GM23338 (cell line): Measurements from ENCODE around the gene UPF1. TPM values are rescaled to one million over a fixed set of nuclear protein-coding genes. Genes with fewer than 3 reads are reported as not detected.

Source experiments
- ATAC-seq: fragments of 200-7000 bp; cut with Tn5 transposase; 3 replicates; pipeline ENCODE4 v1.9.1; 2020
- DNase-seq: peaks from one replicate; pipeline ENCODE4 v3.0.0-alpha.2; 2015; ENCODE audit warnings: low spot score
- H2AFZ ChIP-seq: fragments of 200-600 bp; sonication (generic); 2 replicates; pipeline ENCODE4 v1.8.0; 2016; ENCODE audit warnings: antibody characterized with exemption, mild to moderate bottlenecking, moderate library complexity
- H3F3A ChIP-seq: fragments of 200-600 bp; sonication (generic); replicated peaks from 2 replicates; pipeline ENCODE4 v1.8.0; 2017; ENCODE audit warnings: antibody characterized with exemption, mixed run types, low read depth
- H3K27ac ChIP-seq: fragments of 200-600 bp; sonication (generic); 2 replicates; pipeline ENCODE4 v1.6.1; 2016; ENCODE audit warnings: low read depth
- H3K27me3 ChIP-seq: fragments of 200-600 bp; sonication (generic); 2 replicates; pipeline ENCODE4 v1.8.0; 2016; ENCODE audit warnings: mild to moderate bottlenecking, mixed run types, moderate library complexity; ENCODE audit not compliant: insufficient read depth
- H3K36me3 ChIP-seq: fragments of 200-600 bp; sonication (generic); 2 replicates; pipeline ENCODE4 v1.8.0; 2016; ENCODE audit warnings: mild to moderate bottlenecking; ENCODE audit not compliant: insufficient read depth
- H3K4me1 ChIP-seq: fragments of 200-600 bp; sonication (generic); 2 replicates; pipeline ENCODE4 v1.8.0; 2016; ENCODE audit warnings: mild to moderate bottlenecking, moderate library complexity; ENCODE audit not compliant: insufficient read depth
- H3K4me2 ChIP-seq: fragments of 200-600 bp; sonication (generic); 2 replicates; pipeline ENCODE4 v1.7.1; 2017; ENCODE audit warnings: mixed run types
- H3K4me3 ChIP-seq: fragments of 200-600 bp; sonication (generic); 2 replicates; pipeline ENCODE4 v1.6.1; 2016; ENCODE audit warnings: mixed run types
- H3K79me2 ChIP-seq: fragments of 200-600 bp; sonication (generic); replicated peaks from 2 replicates; pipeline ENCODE4 v1.8.0; 2017; ENCODE audit warnings: mild to moderate bottlenecking; ENCODE audit not compliant: insufficient read depth
- H3K9me2 ChIP-seq: fragments of 200-600 bp; sonication (generic); 2 replicates; pipeline ENCODE4 v1.8.0; 2017; ENCODE audit not compliant: insufficient read depth
- H4K20me1 ChIP-seq: fragments of 200-600 bp; sonication (generic); replicated peaks from 2 replicates; pipeline ENCODE4 v1.8.0; 2017; ENCODE audit warnings: mild to moderate bottlenecking; ENCODE audit not compliant: insufficient read depth
- H3K27ac Mint-ChIP-seq: 2 replicates; pipeline ENCODE4 v1.8.0; 2020; ENCODE audit warnings: inconsistent platforms, mild to moderate bottlenecking, moderate library complexity, mixed read lengths
- H3K27me3 Mint-ChIP-seq: 3 replicates; pipeline ENCODE4 v1.8.0; 2022; ENCODE audit warnings: low read depth, mild to moderate bottlenecking, moderate library complexity, mixed read lengths, inconsistent platforms; ENCODE audit not compliant: insufficient read depth, poor library complexity
- H3K36me3 Mint-ChIP-seq: 3 replicates; pipeline ENCODE4 v1.8.0; 2021; ENCODE audit warnings: low read depth, mild to moderate bottlenecking, inconsistent platforms, moderate library complexity, mixed read lengths
- H3K4me1 Mint-ChIP-seq: 3 replicates; pipeline ENCODE4 v1.8.0; 2020; ENCODE audit warnings: mild to moderate bottlenecking, inconsistent platforms, mixed read lengths
- H3K4me3 Mint-ChIP-seq: 3 replicates; pipeline ENCODE4 v1.8.0; 2021; ENCODE audit warnings: moderate library complexity, mild to moderate bottlenecking, inconsistent platforms, mixed read lengths
- H3K9me3 Mint-ChIP-seq: 3 replicates; pipeline ENCODE4 v1.8.0; 2020; ENCODE audit warnings: moderate library complexity, mild to moderate bottlenecking, inconsistent platforms, mixed read lengths
- CREB1 ChIP-seq: fragments of 250-450 bp; sonication (Bioruptor Pico); IDR thresholded peaks from 2 replicates; pipeline ENCODE4 v1.5.0; 2020; ENCODE audit warnings: low read depth, mild to moderate bottlenecking, moderate library complexity
- ETS1 ChIP-seq: IDR thresholded peaks from 2 replicates; pipeline ENCODE4 v1.6.1; 2016; ENCODE audit warnings: antibody characterized with exemption
- EZH2phosphoT487 ChIP-seq: fragments of 200-600 bp; sonication (generic); IDR thresholded peaks from one replicate; pipeline ENCODE4 v1.8.1; 2018; ENCODE audit warnings: antibody characterized with exemption; ENCODE audit not compliant: unreplicated experiment
- JUNB ChIP-seq: IDR thresholded peaks from one replicate; pipeline ENCODE4 v1.6.1; 2016; ENCODE audit warnings: antibody characterized with exemption; ENCODE audit not compliant: unreplicated experiment
- NANOG ChIP-seq: IDR thresholded peaks from 2 replicates; pipeline ENCODE4 v1.6.1; 2016; ENCODE audit warnings: antibody characterized with exemption, borderline replicate concordance
- POLR2AphosphoS5 ChIP-seq: IDR thresholded peaks from 2 replicates; pipeline ENCODE4 v1.6.1; 2016; ENCODE audit warnings: antibody characterized with exemption, low read depth
- REST ChIP-seq: IDR thresholded peaks from one replicate; pipeline ENCODE4 v1.6.1; 2018; ENCODE audit warnings: antibody characterized with exemption; ENCODE audit not compliant: unreplicated experiment
- STAT1 ChIP-seq: IDR thresholded peaks from one replicate; pipeline ENCODE4 v1.6.1; 2016; ENCODE audit warnings: antibody characterized with exemption; ENCODE audit not compliant: unreplicated experiment
- ZNF114 ChIP-seq: fragments of 250-450 bp; sonication (Bioruptor Pico); IDR thresholded peaks from 2 replicates; pipeline ENCODE4 v1.5.0; 2020; ENCODE audit warnings: mild to moderate bottlenecking, moderate library complexity
- ZNF331 ChIP-seq: fragments of 250-450 bp; sonication (Bioruptor Pico); IDR thresholded peaks from 2 replicates; pipeline ENCODE4 v1.5.0; 2020; ENCODE audit warnings: low read depth, mild to moderate bottlenecking, moderate library complexity
- ZNF462 ChIP-seq: fragments of 250-450 bp; sonication (Bioruptor Pico); IDR thresholded peaks from 2 replicates; pipeline ENCODE4 v1.5.0; 2020; ENCODE audit warnings: mild to moderate bottlenecking, moderate library complexity
- polyA plus RNA-seq: library from polyadenylated mRNA; unstranded; fragments of >200 nt; fragmentation: Nextera tagmentation; extraction: Ambion mirVana; gene quantifications from 2 replicates; pipeline ENCODE4 v1.2.1, GENCODE V29; 2016
- total RNA-seq: library from RNA; depleted of rRNA; stranded (reverse); fragments of >200 nt; shearing (Covaris generic); gene quantifications from 2 replicates; pipeline ENCODE4 v1.2.3, GENCODE V29; 2014

Gene UPF1
- total and polyA plus RNA-seq, 2 experiments from 2014 or later, result 13.8 to 138 TPM

GRCh38 chr19:18849838-18850400, 18.2 kb downstream of the UPF1 start (continued):
- TF ChIP-seq REST (no peak), POLR2AphosphoS5 (no peak), NANOG (no peak), EZH2phosphoT487 (no peak), CREB1 (CRISPR knock-in tag) (no peak)

- no peak overlapping the region for H2AFZ ChIP-seq
- Mint-ChIP-seq H3K9me3 (no peaks in the 10 kb centered on the region), H3K4me1 (peaks cover 6% of the 10 kb centered on the region), H3K4me3 (no peak overlapping the region), H3K27me3 (peaks cover 3% of the 10 kb centered on the region), H3K36me3 (peaks cover 74% of the 10 kb centered on the region), H3K27ac (no peak overlapping the region)
- no peaks in the 10 kb centered on the region for H3K9me2 ChIP-seq
- H3K27me3 ChIP-seq, result no peaks in the 10 kb centered on the region
- H3K27ac ChIP-seq, result no peak overlapping the region
- H3K79me2 ChIP-seq, result peaks cover 32% of the 10 kb centered on the region
- no peak overlapping the region for H3K4me3 ChIP-seq
- no peak for ATAC-seq
- no peaks in the 10 kb centered on the region for H3K4me1 ChIP-seq
- H3K36me3 ChIP-seq, result peaks cover 39% of the 10 kb centered on the region
- H3F3A ChIP-seq, result peaks cover 13% of the 10 kb centered on the region
- H3K4me2 ChIP-seq, result no peak overlapping the region
- no peak for DNase-seq
- peaks cover 34% of the 10 kb centered on the region for H4K20me1 ChIP-seq
- no peak for TF ChIP-seq ZNF462 (CRISPR knock-in tag)
- no peak for TF ChIP-seq NANOG
- no peak for TF ChIP-seq ZNF331
- TF ChIP-seq ZNF114, result no peak
- no peak for TF ChIP-seq ETS1
- TF ChIP-seq JUNB, result no peak
- no peak for TF ChIP-seq EZH2phosphoT487
- TF ChIP-seq STAT1, result no peak
- no peak for TF ChIP-seq CREB1 (CRISPR knock-in tag)
These were observed 19.0 kb downstream of the UPF1 start for GRCh38 chr19:18850471-18851375.
